Measurements from ENCODE around the gene TRIM50. TPM values are rescaled to one million over a fixed set of nuclear protein-coding genes. Genes with fewer than 3 reads are reported as not detected.
A peak's percentile ranks its signal among the peaks of the same experiment; 100 is the strongest.

TRIM50 gene
- total and polyA plus RNA-seq, 2 of the 4 experiments (the other 2 are of a cell fraction): not detected

DNA sequence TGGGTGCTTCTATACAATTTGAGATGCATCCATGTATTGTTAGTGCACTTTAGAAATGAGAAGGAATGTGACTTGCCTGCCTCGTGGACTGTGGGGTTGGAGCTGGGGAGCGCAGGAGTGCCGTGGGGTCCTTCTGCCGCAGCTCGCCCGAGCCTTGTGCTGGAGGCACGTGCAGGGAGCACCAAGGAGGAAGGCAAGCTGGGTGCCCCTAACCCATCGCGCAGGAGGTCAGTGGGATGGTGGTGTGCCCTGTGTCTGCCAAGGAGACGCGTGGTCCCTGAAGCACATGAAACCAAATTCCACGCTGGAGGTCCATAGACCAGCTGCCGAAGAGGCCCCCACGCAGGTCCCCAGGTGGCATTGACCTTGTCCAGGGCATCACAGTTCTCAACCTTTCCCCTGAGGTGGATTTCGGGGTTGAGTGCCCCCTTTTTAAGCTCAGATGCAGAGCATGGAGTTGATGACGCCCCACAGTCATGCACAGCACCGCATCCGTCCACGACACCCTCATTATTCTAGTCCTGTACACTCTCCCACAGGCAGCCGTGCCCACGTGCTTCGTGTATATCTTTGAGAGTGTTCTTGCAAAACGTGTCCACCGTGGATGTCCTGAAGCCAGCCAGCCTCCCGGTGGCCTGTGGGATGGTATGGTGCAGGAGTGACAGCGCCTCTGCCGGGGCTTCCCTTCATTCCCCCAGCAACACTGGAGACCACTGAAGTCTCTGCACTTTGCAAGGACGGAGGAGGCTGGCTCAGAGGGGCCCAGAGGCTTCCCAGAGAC, 35.5 kb upstream of the TRIM50 start:
- Histone ChIP-seq H2BK120ac (ENCODE audit: low read depth, low read length) (no peak overlapping the region), H3K27me3 (ENCODE audit: control insufficient read depth, insufficient read depth, low read length) (peaks cover 14% of the 10 kb centered on the region), H4K20me1 (ENCODE audit: insufficient read depth, low read length) (no peaks in the 10 kb centered on the region), H4K91ac (ENCODE audit: insufficient read depth, low read depth, low read length) (no peak overlapping the region), H3K79me1 (ENCODE audit: low read depth in 1 of 2, low read length in 2 of 2) (no peaks in the 10 kb centered on the region), H2BK15ac (ENCODE audit: low read depth, low read length) (no peak overlapping the region), H3K4ac (ENCODE audit: low read depth, low read length) (no peak overlapping the region), H3K14ac (replicated peaks; ENCODE audit: low read depth, low read length) (no peak overlapping the region), H3K27ac (ENCODE audit: insufficient read depth, low read length) (no peak overlapping the region), H3K4me1 (ENCODE audit: control insufficient read depth, insufficient read depth, low read length) (no peaks in the 10 kb centered on the region; the same call in 1 of the 2 replicates), H4K8ac (ENCODE audit: low read depth in 2 of 2, low read length in 2 of 2) (no peak overlapping the region), H3K9ac (ENCODE audit: low read depth, low read length) (no peak overlapping the region), H3K23ac (ENCODE audit: low read depth, low read length) (no peak overlapping the region), H2BK20ac (ENCODE audit: low read depth, low read length) (no peak overlapping the region), H3K4me3 (ENCODE audit: insufficient read depth, low read depth, low read length) (no peak overlapping the region), H2AK9ac (replicated peaks; ENCODE audit: low read depth, low read length, poor library complexity) (no peak overlapping the region), H3K4me2 (ENCODE audit: low read depth, low read length) (no peak overlapping the region), H3K18ac (ENCODE audit: low read depth, low read length) (no peak overlapping the region), H4K5ac (ENCODE audit: low read depth, low read length) (no peak overlapping the region), H2AFZ (replicated peaks; ENCODE audit: low read length, poor library complexity) (peak overlapping the region; percentile 13), H3K9me3 (ENCODE audit: control insufficient read depth, insufficient read depth, low read length) (no peaks in the 10 kb centered on the region), H3K36me3 (ENCODE audit: control insufficient read depth, insufficient read depth, low read length) (no peaks in the 10 kb centered on the region), H2BK5ac (ENCODE audit: low read depth, low read length, poor library complexity, severe bottlenecking) (no peak overlapping the region), H3K56ac (ENCODE audit: extremely low read depth, insufficient read depth, low read length) (no peak overlapping the region), H2AK5ac (ENCODE audit: low read depth, low read length) (no peak overlapping the region), H3K9me1 (ENCODE audit: insufficient read depth, low read length) (no peaks in the 10 kb centered on the region)
- in situ Hi-C loops (cut with MboI; ENCODE audit: low sequenced_read_pairs) (no loop called here), dilution Hi-C loops (cut with HindIII; ENCODE audit: low sequenced_read_pairs, unreplicated experiment) (no loop called here), intact Hi-C loops (cut with micrococcal nuclease) (no loop called here)
- DNase-seq (no peak), ATAC-seq (ENCODE audit: low read depth) (no peak)
- no peak for TF ChIP-seq BHLHE40 (IDR thresholded peaks at IDR 0.05; ENCODE audit: low read depth, low read length)
- TF ChIP-seq POLR2A (IDR thresholded peaks at IDR 0.05; ENCODE audit: low read depth, low read length): no peak
- TF ChIP-seq CHD1 (IDR thresholded peaks at IDR 0.05; ENCODE audit: low read depth, low read length): no peak
- no peak for TF ChIP-seq NFE2L2 (IDR thresholded peaks at IDR 0.05; ENCODE audit: low read depth, low read length)
- no peak for TF ChIP-seq ELK1 (IDR thresholded peaks at IDR 0.05; ENCODE audit: borderline replicate concordance, low read depth, low read length)
- no peak for TF ChIP-seq CEBPB (IDR thresholded peaks at IDR 0.05; ENCODE audit: low read depth, low read length)
- no peak for TF ChIP-seq MAFK (IDR thresholded peaks at IDR 0.05; ENCODE audit: low read depth, low read length)
- TF ChIP-seq USF2 (IDR thresholded peaks at IDR 0.05; ENCODE audit: low read depth, low read length): no peak
- no peak for TF ChIP-seq RFX5 (IDR thresholded peaks at IDR 0.05; ENCODE audit: low read depth, low read length)
- TF ChIP-seq FOS (IDR thresholded peaks at IDR 0.05; ENCODE audit: low read depth, low read length): no peak
- no peak for TF ChIP-seq SMC3 (IDR thresholded peaks at IDR 0.05; ENCODE audit: low read depth, low read length)
- no peak for TF ChIP-seq RAD21 (IDR thresholded peaks at IDR 0.05; ENCODE audit: low read length)
- POLR2A ChIA-PET (ENCODE audit: unreplicated experiment): no interaction called here
- CTCF ChIA-PET: no interaction called here
- no TSS peak for BruUV-seq (replicated peaks)
- 66% methylated on average over 5 of the region's 28 CpGs; no CpG with 5 or more reads in 1 of the 2 experiments for WGBS, 2 experiments (ENCODE audit: extremely low coverage in 2 of 2, insufficient read length in 1 of 2)
